H9 (cell line): Measurements from ENCODE around the gene RHOH. TPM values are rescaled to one million over a fixed set of nuclear protein-coding genes. Genes with fewer than 3 reads are reported as not detected.

ENCODE experiments used
- DNase-seq: peaks from one replicate; pipeline ENCODE4 v3.0.0-alpha.2; 2017
- H2AFZ ChIP-seq: one replicate; pipeline ENCODE4 v1.6.1; 2013; ENCODE audit warnings: mild to moderate bottlenecking, low read length, control low read depth, moderate library complexity
- H2AK5ac ChIP-seq: 2 replicates; pipeline ENCODE4 v1.6.1; 2013; ENCODE audit warnings: low read length, control low read depth, mixed read lengths; ENCODE audit not compliant: insufficient read length
- H2BK120ac ChIP-seq: one replicate; pipeline ENCODE4 v1.6.1; 2013; ENCODE audit warnings: low read depth, mild to moderate bottlenecking, low read length, control low read depth, inconsistent platforms; ENCODE audit not compliant: poor library complexity, severe bottlenecking
- H2BK12ac ChIP-seq: 2 replicates; pipeline ENCODE4 v1.6.1; 2013; ENCODE audit warnings: low read length, control low read depth, mixed read lengths, low read depth; ENCODE audit not compliant: insufficient read length
- H2BK15ac ChIP-seq: 2 replicates; pipeline ENCODE4 v1.6.1; 2013; ENCODE audit warnings: low read depth, low read length, control low read depth
- H2BK20ac ChIP-seq: one replicate; pipeline ENCODE4 v1.6.1; 2013; ENCODE audit warnings: low read depth, mild to moderate bottlenecking, low read length, control low read depth, inconsistent platforms; ENCODE audit not compliant: poor library complexity, severe bottlenecking
- H2BK5ac ChIP-seq: 2 replicates; pipeline ENCODE4 v1.6.1; 2013; ENCODE audit warnings: low read length, control low read depth, mixed read lengths; ENCODE audit not compliant: insufficient read length
- H3K14ac ChIP-seq: 2 replicates; pipeline ENCODE4 v1.6.1; 2013; ENCODE audit warnings: low read length, control low read depth; ENCODE audit not compliant: insufficient read depth
- H3K18ac ChIP-seq: 2 replicates; pipeline ENCODE4 v1.6.1; 2013; ENCODE audit warnings: low read depth, mild to moderate bottlenecking, mixed read lengths, low read length, control low read depth; ENCODE audit not compliant: insufficient read length
- H3K23ac ChIP-seq: 2 replicates; pipeline ENCODE4 v1.6.1; 2013; ENCODE audit warnings: low read length, control low read depth, mixed read lengths, low read depth; ENCODE audit not compliant: insufficient read length
- H3K23me2 ChIP-seq: 2 replicates; pipeline ENCODE4 v1.6.1; 2013; ENCODE audit warnings: low read depth, mild to moderate bottlenecking, mixed read lengths, low read length, control low read depth; ENCODE audit not compliant: insufficient read length, poor library complexity, severe bottlenecking
- H3K27ac ChIP-seq: 2 replicates; pipeline ENCODE4 v1.5.1; 2013; ENCODE audit warnings: low read length, control low read depth, mixed read lengths, low read depth; ENCODE audit not compliant: insufficient read length
- H3K27me3 ChIP-seq: 2 replicates; pipeline ENCODE4 v1.6.1; 2013; ENCODE audit warnings: low read length, control low read depth, inconsistent platforms; ENCODE audit not compliant: insufficient read depth
- H3K4ac ChIP-seq: 2 replicates; pipeline ENCODE4 v1.6.1; 2013; ENCODE audit warnings: low read depth, mild to moderate bottlenecking, control low read depth, inconsistent platforms, low read length, moderate library complexity
- H3K4me1 ChIP-seq: 2 replicates; pipeline ENCODE4 v1.6.1; 2013; ENCODE audit warnings: low read length, control low read depth, inconsistent platforms; ENCODE audit not compliant: insufficient read depth
- H3K4me2 ChIP-seq: 2 replicates; pipeline ENCODE4 v1.6.1; 2013; ENCODE audit warnings: low read length, control low read depth, mixed read lengths; ENCODE audit not compliant: insufficient read length, insufficient read depth
- H3K56ac ChIP-seq: 2 replicates; pipeline ENCODE4 v1.6.1; 2013; ENCODE audit warnings: low read depth, mild to moderate bottlenecking, mixed read lengths, low read length, control low read depth; ENCODE audit not compliant: insufficient read length
- H3K79me1 ChIP-seq: 2 replicates; pipeline ENCODE4 v1.6.1; 2013; ENCODE audit warnings: low read depth, mild to moderate bottlenecking, moderate library complexity, low read length, control low read depth, inconsistent platforms; ENCODE audit not compliant: insufficient read depth, poor library complexity, severe bottlenecking
- H3K79me2 ChIP-seq: 2 replicates; pipeline ENCODE4 v1.6.1; 2013; ENCODE audit warnings: low read length, control low read depth, inconsistent platforms; ENCODE audit not compliant: insufficient read depth
- H3K9ac ChIP-seq: 2 replicates; pipeline ENCODE4 v1.6.1; 2013; ENCODE audit warnings: low read length, control low read depth, mixed read lengths; ENCODE audit not compliant: insufficient read length; ENCODE audit errors: extremely low read depth
- H3K9me3 ChIP-seq: one replicate; pipeline ENCODE4 v1.6.1; 2013; ENCODE audit warnings: low read depth, low read length, inconsistent platforms; ENCODE audit not compliant: control insufficient read depth
- H3T11ph ChIP-seq: one replicate; pipeline ENCODE4 v1.6.1; 2013; ENCODE audit warnings: mild to moderate bottlenecking, low read length, control low read depth, inconsistent platforms
- H4K20me1 ChIP-seq: one replicate; pipeline ENCODE4 v1.6.1; 2013; ENCODE audit not compliant: control insufficient read depth, insufficient read length, insufficient read depth
- H4K5ac ChIP-seq: 2 replicates; pipeline ENCODE4 v1.6.1; 2013; ENCODE audit warnings: low read depth, mild to moderate bottlenecking, mixed read lengths, low read length, control low read depth; ENCODE audit not compliant: insufficient read length
- H4K8ac ChIP-seq: replicated peaks from 2 replicates; pipeline ENCODE4 v1.6.1; 2013; ENCODE audit warnings: low read length, control low read depth, mixed read lengths, low read depth; ENCODE audit not compliant: insufficient read length
- H4K91ac ChIP-seq: 2 replicates; pipeline ENCODE4 v1.6.1; 2013; ENCODE audit warnings: low read depth, mild to moderate bottlenecking, moderate library complexity, mixed read lengths, low read length, control low read depth; ENCODE audit not compliant: insufficient read length
- H3K27ac Mint-ChIP-seq, 3 experiments: 2 replicates in 2 of 3; 3 replicates in 1 of 3; pipeline ENCODE4 v1.8.0; 2020 to 2021; ENCODE audit warnings: mixed read lengths in 3 of 3, mild to moderate bottlenecking in 1 of 3, moderate library complexity in 1 of 3
- H3K27me3 Mint-ChIP-seq: 2 replicates; pipeline ENCODE4 v1.8.0; 2021; ENCODE audit warnings: low read depth, mild to moderate bottlenecking, moderate library complexity, mixed read lengths
- H3K36me3 Mint-ChIP-seq, 3 experiments: 2 replicates in 2 of 3; 3 replicates in 1 of 3; pipeline ENCODE4 v1.8.0; 2020 to 2021; ENCODE audit warnings: low read depth in 3 of 3, mixed read lengths in 3 of 3; ENCODE audit not compliant: insufficient read depth in 1 of 3
- H3K4me1 Mint-ChIP-seq, 2 experiments: 2 replicates each; pipeline ENCODE4 v1.8.0; 2020; ENCODE audit warnings: mixed read lengths in 2 of 2
- H3K4me3 Mint-ChIP-seq, 2 experiments: 2 replicates in 1 of 2; 3 replicates in 1 of 2; pipeline ENCODE4 v1.8.0; 2020 to 2021; ENCODE audit warnings: mild to moderate bottlenecking in 2 of 2, mixed read lengths in 2 of 2, moderate library complexity in 1 of 2
- H3K9me3 Mint-ChIP-seq, 2 experiments: 2 replicates in 1 of 2; 3 replicates in 1 of 2; pipeline ENCODE4 v1.8.0; 2020; ENCODE audit warnings: mild to moderate bottlenecking in 2 of 2, mixed read lengths in 2 of 2, moderate library complexity in 1 of 2
- CTCF ChIP-seq: fragments of 200-600 bp; sonication (generic); conservative IDR thresholded peaks from 3 replicates; pipeline ENCODE4 v1.8.0; 2021; ENCODE audit warnings: antibody characterized with exemption, mild to moderate bottlenecking
- WGBS: extraction: QIAGEN DNeasy Blood & Tissue Kit; methylation state at CpG from one replicate; pipeline ENCODE4 v1.1.7; 2013; ENCODE audit warnings: missing lambda C conversion rate, low lambda C conversion rate, mixed read lengths; ENCODE audit not compliant: insufficient read length; ENCODE audit errors: extremely low coverage; 5-methylcytosine and 5-hydroxymethylcytosine counted together
- total RNA-seq: library from RNA; stranded (reverse); gene quantifications from 2 replicates; pipeline ENCODE4 v1.2.1, GENCODE V29; 2021

The RHOH gene
- total RNA-seq, 1 experiment from 2014 or later, result 7.1 TPM

DNA sequence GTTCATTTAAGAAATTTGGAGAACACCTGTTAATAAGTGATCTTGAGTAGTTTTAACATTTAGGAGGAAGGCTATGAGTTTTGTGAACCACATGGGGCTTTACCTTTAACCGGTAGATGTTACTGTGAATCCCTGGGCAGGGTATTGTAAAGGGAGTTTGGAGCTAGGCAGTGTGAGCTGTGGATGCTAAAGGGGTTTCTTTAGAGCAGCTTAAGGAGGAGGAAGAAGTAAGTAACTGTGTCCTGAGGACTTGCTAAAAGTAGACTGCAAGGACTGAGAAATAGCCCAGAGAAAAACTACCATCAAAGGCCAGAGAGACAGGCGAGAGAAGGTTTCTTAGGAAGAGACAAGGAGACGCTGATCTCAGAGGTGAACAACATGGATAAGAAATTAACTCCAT, 5.6 kb downstream of the RHOH start:
- no CpG with 5 or more reads among the region's 3 CpGs for WGBS

More for the DNA sequence above, 5.6 kb downstream of the RHOH start:
- H3K79me2 ChIP-seq, result peaks cover 4% of the 10 kb centered on the region; the same call in 1 of the 2 replicates
- H4K5ac ChIP-seq, result no peak overlapping the region
- no peaks in the 10 kb centered on the region for H4K20me1 ChIP-seq
- no peak overlapping the region for H4K91ac ChIP-seq
- no peak overlapping the region for H3K14ac ChIP-seq
- H3K23me2 ChIP-seq, result peaks cover 5% of the 10 kb centered on the region
- peaks cover 10% of the 10 kb centered on the region; the same call in 1 of the 2 replicates for H3K4me1 ChIP-seq
- no peak overlapping the region for H3K56ac ChIP-seq
- peak overlapping the region; percentile 28 for H3K9ac ChIP-seq
- no peak overlapping the region for H3T11ph ChIP-seq
- no peak overlapping the region for H3K4me3 Mint-ChIP-seq
- no peaks in the 10 kb centered on the region for H3K27me3 ChIP-seq
- H3K18ac ChIP-seq, result no peak overlapping the region
- H2BK5ac ChIP-seq, result no peak overlapping the region
- no peak overlapping the region for H3K23ac ChIP-seq
- H3K27ac Mint-ChIP-seq, result peak overlapping the region in 2 of 3 experiments; percentile 2 to 35; a peak in 4 of 7 replicates
- no peak for DNase-seq
- H3K79me1 ChIP-seq, result no peaks in the 10 kb centered on the region
- no peak overlapping the region for H2AK5ac ChIP-seq
- H2BK120ac ChIP-seq, result no peak overlapping the region
- H2BK15ac ChIP-seq, result no peak overlapping the region
- H4K8ac ChIP-seq, result no peak overlapping the region
- no peak overlapping the region for H3K4me2 ChIP-seq
- no peaks in the 10 kb centered on the region for H3K9me3 Mint-ChIP-seq
- H3K4ac ChIP-seq, result no peak overlapping the region
- no peak overlapping the region for H2AFZ ChIP-seq
- H3K27ac ChIP-seq, result no peak overlapping the region
- no peak overlapping the region for H2BK20ac ChIP-seq
- TF ChIP-seq CTCF, result no peak
- peaks cover 40 to 41% of the 10 kb centered on the region in 2 experiments for H3K4me1 Mint-ChIP-seq
- no peak overlapping the region for H2BK12ac ChIP-seq
- H3K36me3 Mint-ChIP-seq, result no peaks in the 10 kb centered on the region
- H3K27me3 Mint-ChIP-seq, result no peaks in the 10 kb centered on the region
- H3K9me3 ChIP-seq, result no peaks in the 10 kb centered on the region
